ENCODE measurements around the gene HPSE2. TPM values are rescaled to one million over a fixed set of nuclear protein-coding genes. Genes with fewer than 3 reads are reported as not detected.
"Not testable (repeated sequence)": the region's sequence is repeated elsewhere in the genome, so short reads cannot be mapped to it uniquely, and the experiment has no call there.

HPSE2 gene
- total RNA-seq, 2 experiments from 2014 or later, result not detected

DNA sequence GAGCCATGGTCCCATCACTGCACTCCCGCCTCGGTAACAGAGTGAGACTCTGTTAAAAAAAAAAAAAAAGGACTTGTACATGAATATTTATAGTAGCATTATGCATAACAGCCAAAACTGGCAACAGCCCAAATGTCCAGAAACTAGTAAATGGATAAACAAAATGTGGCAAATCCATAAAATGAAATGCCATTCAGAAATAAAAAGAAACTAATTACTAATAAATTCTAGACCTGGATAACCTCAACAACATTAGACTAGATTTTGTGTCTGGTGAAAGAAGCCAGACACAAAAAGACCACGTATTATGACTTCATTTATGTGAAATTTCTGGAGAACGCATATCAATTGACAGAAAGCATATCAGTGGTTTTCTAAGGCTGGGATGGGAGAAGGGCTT, 74.5 kb downstream of the HPSE2 start:
- H3K4me3 Mint-ChIP-seq, result no peak overlapping the region
- ChIA-PET CTCF (no interaction called here), POLR2A (no interaction called here)
- ATAC-seq (ENCODE audit: poor library complexity) (no peak), DNase-seq (no peak)
- Histone ChIP-seq H3K4me1 (ENCODE audit: insufficient read depth, low read length) (no peaks in the 10 kb centered on the region), H3K27ac (ENCODE audit: low read depth in 1 of 2, low read length in 2 of 2) (no peak overlapping the region), H3K4me3 (ENCODE audit: low read length) (no peak overlapping the region), H3K27me3 (ENCODE audit: control insufficient read depth in 1 of 2, insufficient read depth in 2 of 2, low read length in 2 of 2) (no peaks in the 10 kb centered on the region), H3K9me3 (ENCODE audit: control insufficient read depth in 1 of 2, insufficient read depth in 1 of 2, low read length in 2 of 2) (no peaks in the 10 kb centered on the region), H3K36me3 (ENCODE audit: insufficient read depth, low read length) (no peaks in the 10 kb centered on the region)
- H3K4me1 Mint-ChIP-seq (ENCODE audit: low read depth), result no peaks in the 10 kb centered on the region
- H3K27ac Mint-ChIP-seq, result no peak overlapping the region
- no peaks in the 10 kb centered on the region for H3K9me3 Mint-ChIP-seq
- TF ChIP-seq, protein P1, sequence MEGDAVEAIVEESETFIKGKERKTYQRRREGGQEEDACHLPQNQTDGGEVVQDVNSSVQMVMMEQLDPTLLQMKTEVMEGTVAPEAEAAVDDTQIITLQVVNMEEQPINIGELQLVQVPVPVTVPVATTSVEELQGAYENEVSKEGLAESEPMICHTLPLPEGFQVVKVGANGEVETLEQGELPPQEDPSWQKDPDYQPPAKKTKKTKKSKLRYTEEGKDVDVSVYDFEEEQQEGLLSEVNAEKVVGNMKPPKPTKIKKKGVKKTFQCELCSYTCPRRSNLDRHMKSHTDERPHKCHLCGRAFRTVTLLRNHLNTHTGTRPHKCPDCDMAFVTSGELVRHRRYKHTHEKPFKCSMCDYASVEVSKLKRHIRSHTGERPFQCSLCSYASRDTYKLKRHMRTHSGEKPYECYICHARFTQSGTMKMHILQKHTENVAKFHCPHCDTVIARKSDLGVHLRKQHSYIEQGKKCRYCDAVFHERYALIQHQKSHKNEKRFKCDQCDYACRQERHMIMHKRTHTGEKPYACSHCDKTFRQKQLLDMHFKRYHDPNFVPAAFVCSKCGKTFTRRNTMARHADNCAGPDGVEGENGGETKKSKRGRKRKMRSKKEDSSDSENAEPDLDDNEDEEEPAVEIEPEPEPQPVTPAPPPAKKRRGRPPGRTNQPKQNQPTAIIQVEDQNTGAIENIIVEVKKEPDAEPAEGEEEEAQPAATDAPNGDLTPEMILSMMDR (IDR thresholded peaks at IDR 0.05), result no peak
- no peaks in the 10 kb centered on the region for H3K36me3 Mint-ChIP-seq (ENCODE audit: low read depth)
- intact Hi-C loops (cut with DNase I, micrococcal nuclease), result no loop called here
- H3K27me3 Mint-ChIP-seq, result no peaks in the 10 kb centered on the region

DNA sequence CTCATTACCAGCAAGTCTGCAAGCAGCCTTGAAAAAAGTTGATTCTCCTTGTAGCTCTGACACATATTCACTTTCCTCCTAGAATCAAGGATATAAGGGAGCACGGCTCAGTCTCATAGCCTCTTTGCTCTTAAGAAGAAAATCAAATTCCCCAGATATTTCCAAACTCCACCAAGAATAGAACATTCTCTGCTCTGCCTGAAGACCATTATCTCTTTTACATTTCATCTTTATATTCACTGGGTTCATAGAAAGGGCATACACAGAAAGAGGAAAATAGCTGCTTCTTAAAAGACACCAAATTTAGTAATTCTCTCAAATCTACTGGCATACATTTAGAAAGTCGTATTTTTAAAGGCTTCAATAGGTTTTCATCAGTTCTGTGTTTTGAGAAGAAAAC, 92.0 kb downstream of the HPSE2 start:
- H3K4me3 ChIP-seq (ENCODE audit: low read length), result no peak overlapping the region
- Mint-ChIP-seq H3K36me3 (ENCODE audit: low read depth) (no peaks in the 10 kb centered on the region), H3K27me3 (no peaks in the 10 kb centered on the region), H3K4me3 (no peak overlapping the region), H3K4me1 (ENCODE audit: low read depth) (no peaks in the 10 kb centered on the region), H3K9me3 (no peaks in the 10 kb centered on the region), H3K27ac (no peak overlapping the region)
- H3K9me3 ChIP-seq (ENCODE audit: control insufficient read depth in 1 of 2, insufficient read depth in 1 of 2, low read length in 2 of 2), result no peaks in the 10 kb centered on the region
- no peak for ATAC-seq (ENCODE audit: poor library complexity)
- intact Hi-C loops (cut with DNase I, micrococcal nuclease), result no loop called here
- H3K36me3 ChIP-seq (ENCODE audit: insufficient read depth, low read length), result no peaks in the 10 kb centered on the region
- H3K27ac ChIP-seq (ENCODE audit: low read depth in 1 of 2, low read length in 2 of 2), result no peak overlapping the region
- H3K27me3 ChIP-seq (ENCODE audit: control insufficient read depth in 1 of 2, insufficient read depth in 2 of 2, low read length in 2 of 2), result no peaks in the 10 kb centered on the region
- ChIA-PET POLR2A (no interaction called here), CTCF (no interaction called here)
- no peak for DNase-seq
- TF ChIP-seq, protein P1 (IDR thresholded peaks at IDR 0.05), result no peak
- no peaks in the 10 kb centered on the region for H3K4me1 ChIP-seq (ENCODE audit: insufficient read depth, low read length)

DNA sequence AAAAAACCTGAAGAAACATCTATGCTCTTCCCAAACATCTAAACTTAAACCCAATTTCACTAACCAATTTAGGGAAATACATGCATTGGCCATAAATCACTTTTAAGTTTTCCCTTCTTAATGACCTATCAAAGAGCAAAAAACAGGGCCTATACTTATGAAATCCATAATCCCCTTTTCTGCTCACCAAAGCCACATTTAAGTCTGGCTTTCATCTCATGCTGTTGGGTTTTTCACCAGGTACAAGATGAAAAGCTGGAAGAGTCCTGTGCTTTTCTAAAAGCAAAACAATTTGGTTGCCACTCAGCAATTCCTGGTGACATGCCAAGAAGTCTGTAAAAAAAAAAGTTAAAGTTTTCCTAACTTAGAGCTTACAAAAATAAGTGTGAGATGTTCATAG, 92.6 kb downstream of the HPSE2 start:
- POLR2A ChIA-PET, result no interaction called here
- Histone ChIP-seq H3K9me3 (ENCODE audit: control insufficient read depth in 1 of 2, insufficient read depth in 1 of 2, low read length in 2 of 2) (no peaks in the 10 kb centered on the region), H3K27me3 (ENCODE audit: control insufficient read depth in 1 of 2, insufficient read depth in 2 of 2, low read length in 2 of 2) (no peaks in the 10 kb centered on the region), H3K36me3 (ENCODE audit: insufficient read depth, low read length) (no peaks in the 10 kb centered on the region), H3K27ac (ENCODE audit: low read depth in 1 of 2, low read length in 2 of 2) (no peak overlapping the region), H3K4me1 (ENCODE audit: insufficient read depth, low read length) (no peaks in the 10 kb centered on the region), H3K4me3 (ENCODE audit: low read length) (no peak overlapping the region)
- Mint-ChIP-seq H3K4me1 (ENCODE audit: low read depth) (no peaks in the 10 kb centered on the region), H3K36me3 (ENCODE audit: low read depth) (no peaks in the 10 kb centered on the region), H3K27me3 (no peaks in the 10 kb centered on the region), H3K9me3 (no peaks in the 10 kb centered on the region), H3K4me3 (no peak overlapping the region), H3K27ac (no peak overlapping the region)
- ATAC-seq (ENCODE audit: poor library complexity) (no peak), DNase-seq (no peak)
- TF ChIP-seq, protein P1 (IDR thresholded peaks at IDR 0.05), result no peak
- intact Hi-C loops (cut with DNase I, micrococcal nuclease), result no loop called here
- CTCF ChIA-PET, result no interaction called here

DNA sequence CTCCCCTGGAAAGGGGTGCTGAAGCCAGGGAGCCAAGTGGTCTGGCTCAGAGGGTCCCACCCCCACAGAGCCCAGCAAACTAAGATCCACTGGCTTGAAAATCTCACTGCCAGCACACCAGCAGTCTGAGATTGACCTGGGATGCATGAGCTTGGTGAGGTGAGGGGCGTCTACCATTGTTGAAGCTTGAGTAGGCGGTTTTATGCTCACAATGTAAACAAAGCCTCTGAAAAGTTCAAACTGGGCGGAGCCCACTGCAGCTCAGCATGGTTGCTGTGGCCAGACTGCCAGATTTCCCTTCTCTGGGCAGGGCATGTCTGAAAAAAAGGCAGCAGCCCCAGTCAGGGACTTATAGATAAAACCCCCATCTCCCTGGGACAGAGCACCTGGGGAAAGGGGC, 102.8 kb downstream of the HPSE2 start:
- CTCF ChIA-PET; H3K4me3 Mint-ChIP-seq; H3K36me3 ChIP-seq (ENCODE audit: insufficient read depth, low read length); H3K27ac Mint-ChIP-seq; ATAC-seq (ENCODE audit: poor library complexity); POLR2A ChIA-PET; H3K4me1 ChIP-seq (ENCODE audit: insufficient read depth, low read length); H3K36me3 Mint-ChIP-seq (ENCODE audit: low read depth); H3K4me1 Mint-ChIP-seq (ENCODE audit: low read depth); H3K4me3 ChIP-seq (ENCODE audit: low read length); H3K27me3 Mint-ChIP-seq; H3K27me3 ChIP-seq (ENCODE audit: control insufficient read depth in 1 of 2, insufficient read depth in 2 of 2, low read length in 2 of 2); H3K27ac ChIP-seq (ENCODE audit: low read depth in 1 of 2, low read length in 2 of 2); DNase-seq; H3K9me3 Mint-ChIP-seq: not testable (repeated sequence)
- H3K9me3 ChIP-seq (ENCODE audit: control insufficient read depth in 1 of 2, insufficient read depth in 1 of 2, low read length in 2 of 2), result peaks cover 0 to 10% of the 10 kb centered on the region in 2 experiments
- intact Hi-C loops (cut with DNase I, micrococcal nuclease), result loop anchor here in 1 of 2 experiments (10.0 kb wide), 1 partner anchor 58 kb away; no protein-coding TSS in a partner anchor

Measured in CD4-positive, alpha-beta T cell (primary cell).